HEK293T (cell line): ENCODE measurements around the gene ZDHHC1.

Source experiments
- CTCF ChIA-PET: fragments of 350-600 bp; formaldehyde crosslinking; extraction: SDS; loops from one replicate; lab custom pipeline; 2021; ENCODE audit warnings: antibody characterized with exemption, inconsistent platforms; lab: Yijun Ruan, JAX
- POLR2A ChIA-PET: fragments of 350-600 bp; formaldehyde crosslinking; extraction: SDS; loops from one replicate; lab custom pipeline; 2020; ENCODE audit warnings: antibody characterized with exemption, inconsistent platforms; lab: Yijun Ruan, JAX
- DNase-seq: peaks from one replicate; pipeline ENCODE4 v3.0.0; 2012; ENCODE audit warnings: mixed read lengths; ENCODE audit errors: extremely low spot score
- ARNT ChIP-seq: fragments of 450-650 bp; IDR thresholded peaks from 2 replicates; pipeline ENCODE4 v1.6.1; 2017; ENCODE audit warnings: mild to moderate bottlenecking
- BHLHE40 ChIP-seq: fragments of 450-650 bp; IDR thresholded peaks from 2 replicates; pipeline ENCODE4 v1.6.1; 2016; ENCODE audit warnings: mild to moderate bottlenecking, moderate library complexity, borderline replicate concordance
- CTBP1 ChIP-seq: fragments of 450-650 bp; IDR thresholded peaks from 2 replicates; pipeline ENCODE4 v1.6.1; 2016; ENCODE audit warnings: borderline replicate concordance
- ELF4 ChIP-seq: fragments of 450-650 bp; IDR thresholded peaks from 2 replicates; pipeline ENCODE4 v1.6.1; 2017; ENCODE audit warnings: antibody characterized with exemption
- FOXA1 ChIP-seq: fragments of 450-650 bp; IDR thresholded peaks from 2 replicates; pipeline ENCODE4 v1.6.1; 2016; ENCODE audit warnings: mild to moderate bottlenecking
- FOXK2 ChIP-seq: fragments of 450-650 bp; IDR thresholded peaks from 2 replicates; pipeline ENCODE4 v1.6.1; 2016; ENCODE audit warnings: mild to moderate bottlenecking
- FOXM1 ChIP-seq: fragments of 450-650 bp; IDR thresholded peaks from 2 replicates; pipeline ENCODE4 v1.6.1; 2017; ENCODE audit warnings: mild to moderate bottlenecking, borderline replicate concordance
- HDGF ChIP-seq: fragments of 450-650 bp; IDR thresholded peaks from 2 replicates; pipeline ENCODE4 v1.6.1; 2017; ENCODE audit warnings: antibody characterized with exemption, borderline replicate concordance
- L3MBTL2 ChIP-seq: fragments of 450-650 bp; conservative IDR thresholded peaks from 2 replicates; pipeline ENCODE4 v1.6.1; 2016; ENCODE audit warnings: mild to moderate bottlenecking
- LEF1 ChIP-seq: fragments of 450-650 bp; IDR thresholded peaks from 2 replicates; pipeline ENCODE4 v1.6.1; 2017; ENCODE audit warnings: mild to moderate bottlenecking, borderline replicate concordance
- NFRKB ChIP-seq: fragments of 450-650 bp; IDR thresholded peaks from 2 replicates; pipeline ENCODE4 v1.6.1; 2016; ENCODE audit warnings: mild to moderate bottlenecking, moderate library complexity
- PKNOX1 ChIP-seq: fragments of 450-650 bp; IDR thresholded peaks from 2 replicates; pipeline ENCODE4 v1.6.1; 2016
- SP1 ChIP-seq: fragments of 450-650 bp; IDR thresholded peaks from 2 replicates; pipeline ENCODE4 v1.6.1; 2017
- SUZ12 ChIP-seq: fragments of 450-650 bp; IDR thresholded peaks from 2 replicates; pipeline ENCODE4 v1.6.1; 2016; ENCODE audit warnings: mild to moderate bottlenecking
- TARDBP ChIP-seq: fragments of 450-650 bp; IDR thresholded peaks from 2 replicates; pipeline ENCODE4 v1.6.1; 2016
- ZNF384 ChIP-seq: fragments of 450-650 bp; IDR thresholded peaks from 2 replicates; pipeline ENCODE4 v1.6.1; 2016

ZDHHC1 gene

GRCh38 chr16:67425580-67425979 is 9.3 kb upstream of the ZDHHC1 start:
- CTCF ChIA-PET, result interaction anchor here (0.5 to 6.0 kb wide), 2 partner anchors 39 to 105 kb away, joined by 3 to 50 read pairs; no protein-coding TSS in a partner anchor

GRCh38 chr16:67425061-67425460 is 8.8 kb upstream of the ZDHHC1 start:
- no peak for DNase-seq
- CTCF ChIA-PET, result interaction anchor here (0.5 to 6.0 kb wide), 3 partner anchors 40 to 104 kb away, joined by 3 to 50 read pairs (median 4); no protein-coding TSS in a partner anchor
- no peak for TF ChIP-seq PKNOX1
- no peak for TF ChIP-seq CTBP1
- TF ChIP-seq BHLHE40, result no peak
- no peak for TF ChIP-seq ARNT
- no peak for TF ChIP-seq SP1
- no peak for TF ChIP-seq FOXK2
- no peak for TF ChIP-seq LEF1
- TF ChIP-seq FOXA1, result no peak
- TF ChIP-seq FOXM1, result no peak
- POLR2A ChIA-PET, result no interaction called here

More at GRCh38 chr16:67425580-67425979, 9.3 kb upstream of the ZDHHC1 start:
- no peak for DNase-seq
- POLR2A ChIA-PET, result interaction anchor here (0.7 kb wide), 1 partner anchor 165 kb away, joined by 3 read pairs; no protein-coding TSS in a partner anchor
- TF ChIP-seq FOXA1 (no peak), FOXK2 (no peak), PKNOX1 (no peak), LEF1 (no peak), BHLHE40 (no peak), FOXM1 (no peak), CTBP1 (no peak), TARDBP (no peak), L3MBTL2 (no peak), SP1 (no peak), SUZ12 (no peak), HDGF (no peak), ARNT (no peak), NFRKB (no peak), ZNF384 (no peak), ELF4 (no peak)

- DNase-seq, result no peak
- CTCF ChIA-PET, result interaction anchor here (0.9 to 6.0 kb wide), 2 partner anchors 40 to 51 kb away, joined by 4 to 50 read pairs; no protein-coding TSS in a partner anchor
- TF ChIP-seq SUZ12 (no peak), TARDBP (no peak), NFRKB (no peak), L3MBTL2 (no peak), PKNOX1 (no peak), ARNT (no peak), ELF4 (no peak), LEF1 (no peak), FOXK2 (no peak), BHLHE40 (no peak), ZNF384 (no peak), FOXM1 (no peak), SP1 (no peak), FOXA1 (no peak), HDGF (no peak), CTBP1 (no peak)
- POLR2A ChIA-PET, result no interaction called here
These were observed 8.0 kb upstream of the ZDHHC1 start for GRCh38 chr16:67424261-67424615.

- ChIA-PET CTCF (interaction anchor here (6.0 kb wide), 1 partner anchor 41 kb away, joined by 50 read pairs; no protein-coding TSS in a partner anchor), POLR2A (no interaction called here)
- no peak for TF ChIP-seq ZNF384
- no peak for TF ChIP-seq LEF1
- no peak for TF ChIP-seq SP1
- no peak for TF ChIP-seq PKNOX1
- TF ChIP-seq FOXM1, result no peak
- no peak for TF ChIP-seq FOXA1
- no peak for TF ChIP-seq TARDBP
- no peak for TF ChIP-seq SUZ12
- no peak for DNase-seq
These were observed 7.5 kb upstream of the ZDHHC1 start for GRCh38 chr16:67423611-67424260.

- no peak for TF ChIP-seq L3MBTL2
- no peak for TF ChIP-seq ARNT
- TF ChIP-seq SP1, result no peak
- no peak for TF ChIP-seq TARDBP
- no peak for TF ChIP-seq SUZ12
- TF ChIP-seq PKNOX1, result no peak
- no peak for TF ChIP-seq NFRKB
- no peak for TF ChIP-seq LEF1
- no peak for DNase-seq
- ChIA-PET CTCF (interaction anchor here (1.4 kb wide), 1 partner anchor 34 kb away, joined by 3 read pairs; no protein-coding TSS in a partner anchor), POLR2A (no interaction called here)
These were observed 6.7 kb upstream of the ZDHHC1 start for GRCh38 chr16:67423015-67423414.
